ENCODE measurements around the gene EAPP.

DNA sequence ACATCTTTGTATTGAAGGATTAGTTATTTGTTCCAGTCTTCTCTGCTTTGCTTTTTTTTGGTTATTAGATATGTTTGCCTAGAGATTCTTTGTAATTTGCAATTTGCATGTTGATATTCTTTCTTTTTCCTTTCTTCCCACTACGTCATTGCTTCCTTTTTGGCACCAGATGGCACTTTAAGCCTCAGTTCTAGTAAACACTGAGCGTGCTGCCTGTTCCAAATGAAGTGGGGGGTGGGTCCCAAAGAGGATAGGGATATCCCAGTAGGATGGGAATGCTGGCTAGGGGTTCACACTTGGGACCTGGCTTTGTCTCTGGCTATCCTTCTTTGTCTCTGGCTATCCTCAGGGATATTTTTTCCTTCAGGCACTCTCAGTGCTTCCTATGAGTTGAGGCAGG is 17.0 kb downstream of the EAPP start:
- TF ChIP-seq, protein P1, sequence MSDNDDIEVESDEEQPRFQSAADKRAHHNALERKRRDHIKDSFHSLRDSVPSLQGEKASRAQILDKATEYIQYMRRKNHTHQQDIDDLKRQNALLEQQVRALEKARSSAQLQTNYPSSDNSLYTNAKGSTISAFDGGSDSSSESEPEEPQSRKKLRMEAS (IDR thresholded peaks at IDR 0.05), result no peak
- TF ChIP-seq EP300 (IDR thresholded peaks at IDR 0.05; ENCODE audit: borderline replicate concordance), result no peak

Measured in Ishikawa (cell line).